ENCODE data around the gene PRIM1.

GRCh38 chr12:56716933-56717880 is 34.9 kb downstream of the PRIM1 start:
- TF ChIP-seq CTCF (IDR thresholded peaks at IDR 0.05): no peak
- TF ChIP-seq POLR2AphosphoS5 (IDR thresholded peaks at IDR 0.05): no peak
- no peak for TF ChIP-seq POLR2A (IDR thresholded peaks at IDR 0.05)
- TF ChIP-seq EP300 (IDR thresholded peaks at IDR 0.05): no peak

Data from upper lobe of left lung (tissue), 4 donors.